SK-N-SH treated with all-trans-retinoic acid at 6 μM for 48 hours (cell line): ENCODE measurements around the gene PLPPR5.

Source experiments
- ARNTL ChIP-seq: fragments of 450-650 bp; formaldehyde crosslinking; IDR thresholded peaks from 2 replicates; pipeline ENCODE4 v1.5.0; 2020; ENCODE audit warnings: low read depth, mild to moderate bottlenecking, moderate library complexity, borderline replicate concordance
- CSDC2 ChIP-seq: fragments of 250-450 bp; sonication (Bioruptor Pico); IDR thresholded peaks from 2 replicates; pipeline ENCODE4 v1.5.0; 2020; ENCODE audit warnings: mild to moderate bottlenecking, moderate library complexity
- CSRNP3 ChIP-seq: fragments of 250-450 bp; sonication (Bioruptor Pico); IDR thresholded peaks from 2 replicates; pipeline ENCODE4 v1.5.1; 2021; ENCODE audit warnings: mild to moderate bottlenecking, moderate library complexity
- PATZ1 ChIP-seq: fragments of 250-450 bp; sonication (Bioruptor Pico); IDR thresholded peaks from 2 replicates; pipeline ENCODE4 v1.8.0; 2020; ENCODE audit warnings: mild to moderate bottlenecking, moderate library complexity, borderline replicate concordance
- RARB ChIP-seq: fragments of 250-450 bp; sonication (Bioruptor Pico); IDR thresholded peaks from 2 replicates; pipeline ENCODE4 v1.8.0; 2021; ENCODE audit warnings: mild to moderate bottlenecking, moderate library complexity
- SNAI2 ChIP-seq: fragments of 250-450 bp; sonication (Bioruptor Pico); IDR thresholded peaks from 2 replicates; pipeline ENCODE4 v1.5.0; 2020; ENCODE audit warnings: mild to moderate bottlenecking, moderate library complexity
- TCF4 ChIP-seq: fragments of 250-450 bp; sonication (Bioruptor Pico); IDR thresholded peaks from 2 replicates; pipeline ENCODE4 v1.8.0; 2021; ENCODE audit warnings: mild to moderate bottlenecking, moderate library complexity, borderline replicate concordance
- TOX ChIP-seq: fragments of 250-450 bp; sonication (Bioruptor Pico); IDR thresholded peaks from 2 replicates; pipeline ENCODE4 v1.8.0; 2021; ENCODE audit warnings: mild to moderate bottlenecking, moderate library complexity, borderline replicate concordance
- ZFP30 ChIP-seq: fragments of 450-650 bp; formaldehyde crosslinking; IDR thresholded peaks from 2 replicates; pipeline ENCODE4 v1.5.0; 2022; ENCODE audit warnings: mild to moderate bottlenecking, moderate library complexity
- ZNF565 ChIP-seq: fragments of 450-650 bp; formaldehyde crosslinking; conservative IDR thresholded peaks from 2 replicates; pipeline ENCODE4 v1.5.0; 2020; ENCODE audit warnings: low read depth, mild to moderate bottlenecking, moderate library complexity
- ZNF8 ChIP-seq: fragments of 450-650 bp; formaldehyde crosslinking; IDR thresholded peaks from 2 replicates; pipeline ENCODE4 v1.5.0; 2020; ENCODE audit warnings: mild to moderate bottlenecking, moderate library complexity
- TF ChIP-seq, protein P1 (sequence below): fragments of 250-450 bp; sonication (Bioruptor Pico); IDR thresholded peaks from 2 replicates; pipeline ENCODE4 v1.5.1; 2020; ENCODE audit warnings: low read depth, mild to moderate bottlenecking, moderate library complexity

DNA sequence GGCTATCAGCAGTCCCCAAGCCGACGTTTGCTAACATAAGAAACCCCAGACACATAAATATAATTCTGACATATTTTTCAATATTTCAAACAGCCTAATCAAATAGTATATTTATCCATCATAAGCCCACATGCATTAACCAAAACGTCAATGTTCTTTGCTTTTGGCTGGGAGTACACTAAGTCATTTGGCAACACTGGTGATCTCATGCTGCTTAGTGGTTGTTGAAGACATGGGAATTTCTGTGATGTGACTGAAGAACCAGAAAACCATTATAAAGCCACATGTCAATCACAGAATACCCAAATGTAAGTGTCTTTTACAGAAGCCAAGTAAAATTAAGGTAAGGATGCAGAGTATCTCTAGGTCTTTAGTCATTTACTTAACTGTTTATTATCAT is 57.6 kb downstream of the PLPPR5 start:
- no peak for TF ChIP-seq PATZ1 (CRISPR knock-in tag)
- no peak for TF ChIP-seq SNAI2 (CRISPR knock-in tag)
- TF ChIP-seq ARNTL (CRISPR knock-in tag): no peak
- no peak for TF ChIP-seq ZNF565 (CRISPR knock-in tag)
- no peak for TF ChIP-seq CSDC2 (CRISPR knock-in tag)
- TF ChIP-seq TCF4 (CRISPR knock-in tag): no peak
- TF ChIP-seq, protein P1, sequence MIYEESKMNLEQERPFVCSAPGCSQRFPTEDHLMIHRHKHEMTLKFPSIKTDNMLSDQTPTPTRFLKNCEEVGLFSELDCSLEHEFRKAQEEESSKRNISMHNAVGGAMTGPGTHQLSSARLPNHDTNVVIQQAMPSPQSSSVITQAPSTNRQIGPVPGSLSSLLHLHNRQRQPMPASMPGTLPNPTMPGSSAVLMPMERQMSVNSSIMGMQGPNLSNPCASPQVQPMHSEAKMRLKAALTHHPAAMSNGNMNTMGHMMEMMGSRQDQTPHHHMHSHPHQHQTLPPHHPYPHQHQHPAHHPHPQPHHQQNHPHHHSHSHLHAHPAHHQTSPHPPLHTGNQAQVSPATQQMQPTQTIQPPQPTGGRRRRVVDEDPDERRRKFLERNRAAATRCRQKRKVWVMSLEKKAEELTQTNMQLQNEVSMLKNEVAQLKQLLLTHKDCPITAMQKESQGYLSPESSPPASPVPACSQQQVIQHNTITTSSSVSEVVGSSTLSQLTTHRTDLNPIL (CRISPR knock-in tag): no peak
- no peak for TF ChIP-seq ZFP30 (CRISPR knock-in tag)
- TF ChIP-seq ZNF8 (CRISPR knock-in tag): no peak
- TF ChIP-seq RARB (CRISPR knock-in tag): no peak
- no peak for TF ChIP-seq TOX (CRISPR knock-in tag)
- TF ChIP-seq CSRNP3: no peak
